ENCODE data around the gene DECR2.
"Not testable (repeated sequence)": the region's sequence is repeated elsewhere in the genome, so short reads cannot be mapped to it uniquely, and the experiment has no call there.

Gene DECR2, protein sequence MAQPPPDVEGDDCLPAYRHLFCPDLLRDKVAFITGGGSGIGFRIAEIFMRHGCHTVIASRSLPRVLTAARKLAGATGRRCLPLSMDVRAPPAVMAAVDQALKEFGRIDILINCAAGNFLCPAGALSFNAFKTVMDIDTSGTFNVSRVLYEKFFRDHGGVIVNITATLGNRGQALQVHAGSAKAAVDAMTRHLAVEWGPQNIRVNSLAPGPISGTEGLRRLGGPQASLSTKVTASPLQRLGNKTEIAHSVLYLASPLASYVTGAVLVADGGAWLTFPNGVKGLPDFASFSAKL

GRCh38 chr16:401468-402348, at the start of gene DECR2:
DECR2 (plus strand) TSS chr16:401885; CDS start chr16:401964, 79 bp downstream.
- peak; percentile 99 for DNase-seq (ENCODE audit: low spot score)

GRCh38 chr16:352547-353403, 48.9 kb upstream of the DECR2 start, which contains the start of gene AXIN1:
AXIN1 (minus strand) TSS chr16:352723; CDS start chr16:347025, 5,698 bp downstream.
- DNase-seq (ENCODE audit: low spot score), result peak; percentile 95

DNA sequence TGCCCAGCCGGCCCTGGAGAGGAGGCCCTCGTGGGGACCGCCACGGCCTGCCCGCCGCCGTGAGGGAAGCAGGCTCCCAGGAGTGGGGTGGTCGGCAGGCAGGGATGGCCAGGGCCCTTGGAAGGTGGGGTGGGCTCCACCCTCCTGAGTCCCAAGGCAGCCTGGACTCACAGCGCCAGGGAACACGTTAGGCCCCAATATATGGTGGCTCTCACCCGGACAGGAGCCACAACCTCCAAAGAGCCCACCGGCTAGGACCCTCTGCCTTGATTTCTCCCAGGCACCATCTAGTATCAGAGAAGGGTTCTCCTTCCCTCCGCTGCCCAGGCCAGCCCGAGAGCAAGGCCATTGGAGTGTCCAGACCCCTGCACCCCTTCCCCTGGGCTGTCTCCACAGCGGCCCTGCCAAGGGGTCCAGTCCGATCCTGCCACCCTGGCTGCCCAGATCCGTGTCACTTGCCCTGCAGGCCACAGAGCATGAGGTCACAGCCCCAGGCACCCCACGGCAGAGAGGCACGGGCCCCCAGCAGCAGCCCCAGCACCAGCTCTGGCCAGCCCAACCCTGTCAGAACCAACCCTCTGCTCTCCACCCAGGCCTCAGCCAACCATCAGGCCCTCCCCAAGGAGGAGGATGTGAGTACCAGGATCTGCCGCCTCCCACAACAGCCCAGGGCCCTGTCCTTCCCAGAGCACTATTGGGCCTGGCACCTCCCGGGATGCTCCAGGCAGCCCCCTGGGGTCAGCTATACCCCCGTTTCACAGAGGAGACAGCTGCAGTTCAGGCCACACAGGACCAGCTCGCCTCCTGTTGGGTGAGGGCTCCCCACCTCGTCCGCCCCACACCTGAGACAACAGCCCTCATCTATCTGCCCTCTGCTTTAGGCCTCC, 48.0 kb upstream of the DECR2 start:
- DNase-seq (ENCODE audit: low spot score), result no peak

DNA sequence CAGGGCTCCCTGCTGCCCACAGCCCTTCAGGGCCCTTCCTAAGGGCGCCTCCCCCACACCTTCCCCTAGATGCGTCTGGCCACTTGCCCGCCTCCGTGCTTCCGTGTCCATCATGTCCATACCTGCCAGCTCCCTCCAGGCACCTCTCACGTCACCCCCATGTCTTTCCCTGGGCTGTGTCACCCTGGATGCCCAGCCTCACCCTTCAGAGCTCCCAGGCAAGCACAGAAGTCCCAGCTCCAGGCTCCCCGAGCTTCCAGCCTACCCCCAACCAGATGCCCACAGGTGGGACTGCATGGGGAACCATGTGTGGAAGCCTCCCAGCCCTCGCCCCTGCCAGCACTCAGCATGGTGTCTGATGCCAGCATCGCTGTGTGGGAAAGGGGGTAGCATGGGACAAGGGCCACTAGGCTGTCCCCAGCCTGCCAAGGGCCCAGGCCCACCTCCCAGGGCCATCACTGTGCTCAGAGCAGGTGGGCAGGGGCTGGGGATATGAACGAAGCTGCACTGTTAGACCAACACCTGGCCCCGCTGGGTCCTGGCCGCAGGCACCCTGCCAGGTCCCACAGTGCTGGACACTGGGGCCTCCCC, 47.3 kb upstream of the DECR2 start:
- no peak for DNase-seq (ENCODE audit: low spot score)

- no peak for DNase-seq (ENCODE audit: low spot score)
Measured at GRCh38 chr16:354971-355461, 46.7 kb upstream of the DECR2 start.

DNA sequence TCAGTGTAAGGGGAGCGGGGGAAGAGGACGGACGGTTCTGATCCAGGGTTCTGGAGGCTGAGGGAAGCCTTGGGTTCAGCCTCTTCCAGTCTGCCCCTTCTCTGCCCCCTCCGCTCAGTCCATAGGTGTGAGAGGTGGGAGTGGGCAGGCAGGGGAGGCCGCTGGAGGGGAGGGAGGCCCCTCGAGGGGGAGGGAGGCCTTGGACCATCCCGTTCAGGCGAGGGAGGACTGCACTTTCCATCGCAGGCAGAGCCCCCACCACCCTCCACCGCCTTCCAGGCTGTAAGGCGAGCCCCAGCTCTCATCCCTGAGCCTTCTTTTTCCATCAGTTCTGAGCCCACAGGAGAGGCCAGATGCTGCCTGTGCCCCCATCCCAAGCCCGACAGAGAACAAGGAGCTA, 44.9 kb upstream of the DECR2 start:
- DNase-seq (ENCODE audit: low spot score), result no peak

- no peak for DNase-seq (ENCODE audit: low spot score)
Measured at GRCh38 chr16:359067-359763, 42.5 kb upstream of the DECR2 start.

DNA sequence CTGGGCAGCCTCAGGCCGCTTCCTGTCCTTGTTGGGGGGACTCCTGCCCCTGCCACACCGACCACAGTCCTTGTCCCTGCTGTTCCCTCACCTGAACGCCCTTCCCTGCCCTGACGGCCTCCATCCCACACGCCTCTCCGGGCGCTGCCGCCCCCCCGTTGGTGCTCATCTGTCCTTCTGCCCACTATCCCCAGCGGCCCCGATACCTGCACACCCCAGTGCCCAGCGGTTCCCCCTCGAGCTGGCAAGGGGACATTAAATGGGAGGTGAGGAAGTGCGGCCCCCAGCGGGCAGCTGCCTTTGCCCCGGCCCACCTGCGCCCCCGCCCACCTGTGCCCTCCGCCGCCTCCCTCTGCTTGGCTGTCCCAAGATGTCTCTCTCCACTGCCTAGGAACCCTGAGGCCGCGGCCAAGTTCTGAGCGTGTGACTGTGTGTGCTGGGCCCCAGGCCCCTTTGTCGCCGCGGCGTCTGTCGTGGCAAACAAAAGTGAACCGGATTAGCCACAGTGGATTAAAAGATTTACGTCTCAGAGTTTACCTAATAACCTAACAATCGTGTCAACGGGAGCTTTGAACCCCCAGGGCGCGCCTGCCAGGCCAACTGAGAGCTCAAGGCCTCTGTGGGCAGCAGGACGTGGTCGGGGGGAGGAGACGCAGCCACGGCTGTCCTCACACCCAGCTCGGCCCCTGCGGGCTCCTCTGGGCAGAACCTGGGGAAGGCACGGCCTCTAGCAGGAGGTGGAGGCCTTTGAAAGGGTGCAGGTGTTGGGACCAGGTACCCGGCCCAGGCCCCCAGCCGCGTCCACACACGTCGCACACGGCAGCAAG, 41.6 kb upstream of the DECR2 start:
- no peak for DNase-seq (ENCODE audit: low spot score)

DNA sequence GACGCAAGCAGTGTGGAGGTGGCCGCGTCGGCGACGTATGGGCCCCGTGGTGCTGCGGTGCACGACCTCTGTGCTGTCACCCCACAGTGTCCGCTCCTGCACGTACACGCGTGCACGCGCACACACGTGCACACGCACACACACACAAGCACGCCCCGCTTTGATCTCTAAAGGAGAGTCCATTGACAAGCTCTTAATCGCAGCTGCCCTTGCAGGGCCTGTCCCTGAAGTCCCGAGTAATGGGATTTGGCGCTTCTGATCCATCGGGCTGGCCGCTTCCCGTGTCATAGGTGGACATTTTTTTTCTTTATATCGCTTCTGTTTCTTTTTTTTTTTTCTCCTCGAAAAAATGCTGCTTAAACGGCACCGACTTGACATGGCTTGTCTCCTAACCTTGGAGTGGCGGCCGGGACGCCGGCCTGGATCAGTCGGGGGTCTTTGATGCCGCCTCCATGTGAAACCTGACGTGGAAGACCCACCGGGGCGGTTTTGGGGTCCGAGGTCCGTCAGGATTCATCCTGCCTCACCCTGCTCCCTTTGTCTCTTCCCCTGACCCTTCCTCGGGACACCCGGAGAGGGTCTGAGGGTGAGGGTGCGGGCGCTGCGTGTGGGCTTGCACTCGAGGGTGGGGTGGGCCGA, 40.9 kb upstream of the DECR2 start:
- no peak for DNase-seq (ENCODE audit: low spot score)

- no peak for DNase-seq (ENCODE audit: low spot score)
Measured at GRCh38 chr16:361341-361871, 40.3 kb upstream of the DECR2 start.

DNA sequence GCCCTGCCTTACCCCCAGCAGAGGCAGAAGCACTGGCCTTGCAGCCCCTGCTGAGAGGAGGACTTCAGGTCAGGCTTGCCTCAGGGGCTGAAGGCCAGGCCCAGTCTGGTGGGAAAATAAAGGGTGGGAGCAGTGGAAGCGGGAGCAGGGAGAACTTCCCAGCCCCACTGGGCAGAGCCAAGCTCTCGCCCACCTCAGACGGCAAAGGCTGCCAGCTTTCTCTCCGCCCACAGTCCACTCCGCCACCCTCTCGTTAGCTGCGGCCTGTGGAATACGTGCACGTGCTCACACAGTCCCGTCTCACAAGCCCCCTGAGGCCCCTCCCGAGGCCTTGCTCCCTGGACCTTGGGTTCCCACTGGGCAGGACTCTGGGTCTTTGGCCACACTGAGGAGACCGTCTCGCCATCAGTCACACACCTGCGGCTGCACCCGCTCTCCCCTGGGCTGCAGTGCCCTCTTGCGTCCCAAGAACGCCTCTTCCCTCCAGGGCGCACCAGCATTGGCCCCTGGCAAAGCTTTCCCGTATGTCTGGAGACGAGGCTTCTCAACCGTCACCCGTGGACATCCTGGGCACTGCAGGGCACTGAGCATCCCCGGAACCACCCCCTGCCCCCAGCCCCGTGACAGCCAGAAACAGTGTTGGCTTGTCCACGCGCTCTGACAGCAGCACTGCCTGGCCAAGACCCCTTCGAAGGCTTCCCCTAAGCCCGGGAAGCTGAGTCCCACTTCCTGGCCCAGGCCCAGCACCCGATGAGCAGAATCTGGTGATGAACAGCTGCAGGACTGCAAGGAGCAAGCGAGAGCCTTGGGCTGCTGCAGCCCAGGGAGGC, 39.6 kb upstream of the DECR2 start:
- DNase-seq (ENCODE audit: low spot score), result no peak

DNA sequence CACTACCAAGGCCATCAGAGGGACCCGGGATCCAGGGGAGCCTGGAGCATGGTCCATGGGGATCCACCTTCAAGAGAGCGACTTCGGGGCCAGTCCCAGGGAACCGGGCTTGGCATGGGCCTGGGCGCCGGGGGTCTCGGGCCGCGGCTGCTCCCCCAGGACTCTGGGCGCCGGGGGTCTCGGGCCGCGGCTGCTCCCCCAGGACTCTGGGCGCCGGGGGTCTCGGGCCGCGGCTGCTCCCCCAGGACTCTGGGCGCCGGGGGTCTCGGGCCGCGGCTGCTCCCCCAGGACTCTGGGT, 39.0 kb upstream of the DECR2 start:
- not testable (repeated sequence) for DNase-seq (ENCODE audit: low spot score)

DNA sequence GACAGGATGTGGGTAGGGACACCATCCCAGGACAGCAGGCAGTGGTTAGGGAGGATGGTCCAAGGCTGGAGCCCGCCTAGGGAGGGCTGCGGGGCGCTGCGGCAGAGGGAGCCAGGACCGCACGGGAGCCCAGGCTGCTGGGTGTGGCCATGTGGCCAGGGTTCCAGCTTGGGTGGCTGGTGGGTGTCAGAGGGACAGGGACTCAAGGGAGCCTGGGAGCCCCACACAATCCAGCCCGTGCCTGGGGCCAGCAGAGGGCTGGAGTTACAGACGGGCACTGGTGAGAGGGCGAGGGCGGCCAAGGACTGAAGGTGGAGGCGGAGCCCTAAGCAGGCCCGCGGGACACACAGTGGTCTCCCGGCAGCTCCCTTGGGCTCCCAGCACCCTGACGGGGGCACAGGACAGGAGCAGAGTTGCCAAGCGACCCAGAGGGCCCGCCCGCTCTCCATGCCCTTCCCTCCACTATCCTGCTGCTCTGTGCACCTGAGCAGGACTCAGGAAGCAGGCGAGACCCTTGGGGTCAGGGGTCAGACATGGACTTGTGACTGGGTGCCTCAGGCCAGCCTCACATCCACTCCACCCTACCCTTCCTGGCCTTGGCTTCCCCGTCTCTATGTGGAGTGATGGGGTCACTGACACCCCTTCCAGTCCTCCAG, 38.4 kb upstream of the DECR2 start:
- DNase-seq (ENCODE audit: low spot score), result no peak

DNA sequence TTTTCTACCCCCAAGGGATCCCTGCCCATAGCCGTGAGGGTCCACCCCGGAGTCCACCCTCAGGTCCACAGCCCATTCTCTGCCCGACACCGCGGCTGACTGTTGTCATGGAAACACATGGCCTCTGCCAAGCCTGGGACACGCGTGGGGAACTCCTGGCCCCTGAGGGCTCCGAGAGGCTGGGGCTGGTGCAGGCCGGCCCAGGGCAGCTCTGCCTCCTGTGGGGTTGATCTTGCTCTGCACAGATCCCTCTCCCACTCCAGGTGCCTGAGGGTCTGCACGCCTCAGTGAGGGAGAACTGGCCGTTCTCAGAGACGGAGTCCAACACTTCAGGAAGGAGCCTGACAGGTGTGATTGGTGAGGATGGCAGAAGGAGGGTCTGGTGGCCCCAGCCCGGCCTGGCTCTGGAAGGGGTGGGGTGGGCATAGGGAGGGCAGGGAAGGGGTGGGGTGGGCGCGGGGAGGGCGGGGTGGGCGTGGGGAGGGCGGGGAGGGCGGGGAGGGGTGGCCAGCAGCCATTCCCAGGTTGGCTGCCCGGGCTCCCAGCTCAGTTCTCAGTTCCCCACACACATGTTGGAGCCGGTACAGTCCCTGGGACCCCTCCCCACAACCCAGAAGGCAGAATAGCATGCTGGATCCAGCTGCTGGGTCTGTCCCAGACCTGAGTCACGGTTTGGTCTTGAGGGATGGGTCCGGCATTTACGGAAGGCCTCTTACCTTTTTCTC, 37.8 kb upstream of the DECR2 start:
- DNase-seq (ENCODE audit: low spot score), result no peak

DNA sequence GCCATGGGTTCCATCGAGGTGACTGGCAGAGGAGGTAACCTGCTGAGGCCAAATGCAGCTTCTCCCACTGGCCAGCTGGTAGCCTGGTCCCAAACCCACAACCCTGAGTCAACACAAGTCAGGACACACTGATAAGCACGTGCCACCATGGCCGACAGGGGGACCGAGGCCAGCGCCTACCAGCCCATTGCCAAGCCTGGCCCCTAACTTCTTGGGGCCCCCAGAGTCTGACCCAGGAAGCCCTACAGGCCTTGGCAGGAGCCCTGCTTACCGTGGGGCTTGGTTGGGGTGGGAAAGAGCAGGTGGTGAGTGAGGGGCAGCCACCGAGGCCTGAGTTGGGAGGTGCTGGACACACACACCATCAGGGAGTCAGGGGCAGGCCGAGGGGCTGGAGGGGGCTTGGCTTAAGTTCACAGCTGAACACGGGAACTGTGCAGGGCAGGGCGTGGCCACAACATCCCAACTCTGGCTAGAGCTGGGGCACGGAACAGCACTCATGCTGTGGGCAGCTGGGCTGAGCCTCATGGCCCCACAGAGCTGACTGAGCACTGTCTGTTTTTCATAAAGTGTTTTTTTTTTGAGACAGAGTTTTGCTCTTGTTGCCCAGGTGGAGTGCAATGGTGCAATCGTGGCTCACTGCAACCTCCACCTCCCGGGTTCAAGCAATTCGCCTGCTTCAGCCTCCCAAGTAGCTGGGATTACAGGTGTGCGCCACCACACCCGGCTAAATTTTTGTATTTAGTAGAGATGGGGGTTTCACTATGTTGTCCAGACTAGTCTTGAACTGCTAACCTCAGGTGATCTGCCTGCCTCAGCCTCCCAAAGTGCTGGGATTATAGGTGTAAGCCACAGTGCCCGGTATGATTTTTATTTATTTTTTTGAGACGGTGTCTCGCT, 36.8 kb upstream of the DECR2 start:
- DNase-seq (ENCODE audit: low spot score), result no peak
